Ascending aorta (tissue), 2 donors: Measurements from ENCODE around the gene GABBR2. TPM values are rescaled to one million over a fixed set of nuclear protein-coding genes. Genes with fewer than 3 reads are reported as not detected.

Experiments
- DNase-seq, 2 donors: peaks; one replicate each; pipeline ENCODE4 v3.0.0-alpha.2; 2019; ENCODE audit warnings: low spot score in 2 of 2
- H3K27ac ChIP-seq, 2 donors: fragments of 200-600 bp; sonication (generic); one replicate each; pipeline ENCODE4 v1.5.1; 2016 to 2017; ENCODE audit warnings: mild to moderate bottlenecking in 1 of 2
- H3K27me3 ChIP-seq: fragments of 200-600 bp; sonication (generic); one replicate; pipeline ENCODE4 v1.5.1; 2017
- H3K36me3 ChIP-seq, 2 donors: fragments of 200-600 bp; sonication (generic); one replicate each; pipeline ENCODE4 v1.5.1; 2016
- H3K4me1 ChIP-seq, 2 donors: fragments of 200-600 bp; sonication (generic); one replicate each; pipeline ENCODE4 v1.5.1; 2016 to 2017; ENCODE audit warnings: mild to moderate bottlenecking in 1 of 2
- H3K4me3 ChIP-seq, 2 donors: fragments of 200-600 bp; sonication (generic); one replicate each; pipeline ENCODE4 v1.5.1; 2016 to 2017; ENCODE audit warnings: mild to moderate bottlenecking in 1 of 2
- H3K9me3 ChIP-seq, 2 donors: fragments of 200-600 bp; sonication (generic); one replicate each; pipeline ENCODE4 v1.5.1; 2016
- CTCF ChIP-seq, 3 experiments: fragments of 200-600 bp in 2 of 3; fragments of 450-650 bp in 1 of 3; sonication (generic) in 2 of 3; IDR thresholded peaks; one replicate each; pipeline ENCODE4 v1.5.1; 2016 to 2019; ENCODE audit warnings: antibody characterized with exemption in 3 of 3, mild to moderate bottlenecking in 1 of 3, moderate library complexity in 1 of 3
- intact Hi-C: fragments of 100-400 bp; cut with DNase I; formaldehyde crosslinking; loops from one replicate; pipeline ENCODE4 v1.15.1; 2023
- total RNA-seq: library from RNA; depleted of rRNA; stranded (reverse); fragments of >200 nt; gene quantifications from one replicate; pipeline ENCODE4 v1.1.0, GENCODE V29; 2016

GABBR2 gene
- total RNA-seq, 1 donor from 2014 or later, result not detected

- TF ChIP-seq CTCF (IDR thresholded peaks at IDR 0.05), result no peak
- H3K9me3 ChIP-seq, result peaks cover 0 to 3% of the 10 kb centered on the region in 2 donors
- intact Hi-C loops, result no loop called here
- H3K4me3 ChIP-seq, result no peak overlapping the region
- H3K36me3 ChIP-seq, result no peaks in the 10 kb centered on the region
- H3K4me1 ChIP-seq, result no peaks in the 10 kb centered on the region
- H3K27ac ChIP-seq, result no peak overlapping the region
- DNase-seq, result no peak
- H3K27me3 ChIP-seq, result no peaks in the 10 kb centered on the region
Measured at GRCh38 chr9:98362624-98363252, 346.0 kb downstream of the GABBR2 start.

- peaks cover 0 to 3% of the 10 kb centered on the region in 2 donors for H3K9me3 ChIP-seq
- H3K27ac ChIP-seq, result no peak overlapping the region
- H3K36me3 ChIP-seq, result no peaks in the 10 kb centered on the region
- H3K4me1 ChIP-seq, result no peaks in the 10 kb centered on the region
- no peaks in the 10 kb centered on the region for H3K27me3 ChIP-seq
- no peak overlapping the region for H3K4me3 ChIP-seq
- intact Hi-C loops, result no loop called here
- no peak for TF ChIP-seq CTCF (IDR thresholded peaks at IDR 0.05)
- no peak for DNase-seq
Measured at GRCh38 chr9:98361645-98362044, 347.1 kb downstream of the GABBR2 start.

GRCh38 chr9:98360176-98360708 lies 348.5 kb downstream of the GABBR2 start:
- no peaks in the 10 kb centered on the region for H3K36me3 ChIP-seq
- no peak overlapping the region for H3K27ac ChIP-seq
- no peak for TF ChIP-seq CTCF (IDR thresholded peaks at IDR 0.05)
- no peaks in the 10 kb centered on the region for H3K9me3 ChIP-seq
- H3K27me3 ChIP-seq, result no peaks in the 10 kb centered on the region
- no peak overlapping the region for H3K4me3 ChIP-seq
- no peaks in the 10 kb centered on the region for H3K4me1 ChIP-seq
- intact Hi-C loops, result no loop called here
- DNase-seq, result no peak

GRCh38 chr9:98359569-98359968 lies 349.2 kb downstream of the GABBR2 start:
- H3K4me1 ChIP-seq, result no peaks in the 10 kb centered on the region
- H3K4me3 ChIP-seq, result no peak overlapping the region
- no peaks in the 10 kb centered on the region for H3K9me3 ChIP-seq
- H3K36me3 ChIP-seq, result no peaks in the 10 kb centered on the region
- TF ChIP-seq CTCF (IDR thresholded peaks at IDR 0.05), result no peak
- DNase-seq, result no peak
- intact Hi-C loops, result no loop called here
- no peaks in the 10 kb centered on the region for H3K27me3 ChIP-seq
- H3K27ac ChIP-seq, result no peak overlapping the region

- H3K9me3 ChIP-seq, result no peaks in the 10 kb centered on the region
- no peak overlapping the region for H3K4me3 ChIP-seq
- no peak for DNase-seq
- H3K27ac ChIP-seq, result no peak overlapping the region
- no peaks in the 10 kb centered on the region for H3K36me3 ChIP-seq
- TF ChIP-seq CTCF (IDR thresholded peaks at IDR 0.05), result no peak
- intact Hi-C loops, result no loop called here
- no peaks in the 10 kb centered on the region for H3K4me1 ChIP-seq
- no peaks in the 10 kb centered on the region for H3K27me3 ChIP-seq
Measured at GRCh38 chr9:98357921-98358535, 350.7 kb downstream of the GABBR2 start.
